Dendritic cell treated with granulocyte-macrophage colony-stimulating factor and Interleukin-4, amounts not matched to agents 40 ng/mL and 50 ng/mL, for 4 days (primary cell): ENCODE data around the gene CHN1.
A peak's percentile ranks its signal among the peaks of the same experiment; 100 is the strongest.

ENCODE experiments used
- H3K27ac Mint-ChIP-seq: one replicate; pipeline ENCODE4 v1.8.0; 2022; ENCODE audit warnings: mild to moderate bottlenecking, mixed read lengths
- H3K27me3 Mint-ChIP-seq: one replicate; pipeline ENCODE4 v1.8.0; 2022; ENCODE audit warnings: mild to moderate bottlenecking, mixed read lengths
- H3K36me3 Mint-ChIP-seq: one replicate; pipeline ENCODE4 v1.8.0; 2022; ENCODE audit warnings: low read depth, mixed read lengths
- H3K4me1 Mint-ChIP-seq: one replicate; pipeline ENCODE4 v1.8.0; 2022; ENCODE audit warnings: low read depth, mixed read lengths
- H3K4me3 Mint-ChIP-seq: one replicate; pipeline ENCODE4 v1.8.0; 2022; ENCODE audit warnings: mild to moderate bottlenecking, moderate library complexity, mixed read lengths
- H3K9me3 Mint-ChIP-seq: one replicate; pipeline ENCODE4 v1.8.0; 2022; ENCODE audit warnings: mixed read lengths
- intact Hi-C: fragments of 100-400 bp; cut with micrococcal nuclease; formaldehyde crosslinking; loops from one replicate; pipeline ENCODE4 v1.15.0; 2022

CHN1 gene, protein sequence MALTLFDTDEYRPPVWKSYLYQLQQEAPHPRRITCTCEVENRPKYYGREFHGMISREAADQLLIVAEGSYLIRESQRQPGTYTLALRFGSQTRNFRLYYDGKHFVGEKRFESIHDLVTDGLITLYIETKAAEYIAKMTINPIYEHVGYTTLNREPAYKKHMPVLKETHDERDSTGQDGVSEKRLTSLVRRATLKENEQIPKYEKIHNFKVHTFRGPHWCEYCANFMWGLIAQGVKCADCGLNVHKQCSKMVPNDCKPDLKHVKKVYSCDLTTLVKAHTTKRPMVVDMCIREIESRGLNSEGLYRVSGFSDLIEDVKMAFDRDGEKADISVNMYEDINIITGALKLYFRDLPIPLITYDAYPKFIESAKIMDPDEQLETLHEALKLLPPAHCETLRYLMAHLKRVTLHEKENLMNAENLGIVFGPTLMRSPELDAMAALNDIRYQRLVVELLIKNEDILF

DNA sequence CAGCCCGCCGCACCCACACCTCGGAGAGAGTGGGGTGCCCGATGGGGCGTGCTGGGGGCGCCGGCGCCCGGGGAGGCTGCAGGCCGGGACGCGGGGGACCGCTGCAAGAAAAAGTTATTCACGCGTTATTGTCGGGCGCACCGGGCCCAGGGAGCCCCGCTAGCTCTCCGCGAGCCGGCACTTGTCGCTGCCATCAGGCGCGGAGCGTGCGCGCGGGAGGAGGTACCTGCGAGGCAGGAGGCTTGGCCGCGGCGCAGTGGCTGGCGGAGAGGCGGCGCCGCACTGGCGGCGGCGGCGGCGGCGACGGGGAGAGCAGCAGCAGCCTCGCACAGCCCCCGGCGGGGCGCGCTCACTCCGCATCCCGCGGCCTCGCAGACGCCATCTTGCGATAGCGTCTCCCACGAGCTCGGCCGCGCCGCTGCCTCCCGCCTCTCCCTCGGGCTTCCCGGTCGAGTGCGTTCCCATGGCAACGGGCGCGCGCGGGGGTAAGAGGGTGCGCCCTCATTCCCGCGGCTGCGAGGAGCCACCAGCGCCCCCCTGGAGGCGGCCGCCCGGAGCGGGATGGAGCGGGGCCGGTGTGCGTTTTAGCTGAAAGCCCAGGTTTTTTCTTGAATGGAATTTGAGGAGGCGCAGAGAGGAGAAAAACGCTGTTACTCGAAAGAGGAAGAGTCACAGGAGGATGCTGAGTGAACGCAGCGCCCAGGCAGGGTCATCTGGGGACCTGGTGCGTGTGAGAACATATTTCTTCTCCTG is at the start of gene CHN1:
Gene CHN1 (minus strand): TSS at position 402 of the 753 bp plus-strand sequence. CDS start 469 bp downstream, outside the sequence.
- Mint-ChIP-seq H3K27ac (no peak within 1 kb of the TSS), H3K4me3 (peak within 1 kb of the TSS; percentile 60), H3K9me3 (no peaks in the 10 kb centered on the region), H3K36me3 (no peaks in the 10 kb centered on the region), H3K27me3 (peaks cover 72% of the 10 kb centered on the region), H3K4me1 (no peaks in the 10 kb centered on the region)
- intact Hi-C loops = no loop called here

DNA sequence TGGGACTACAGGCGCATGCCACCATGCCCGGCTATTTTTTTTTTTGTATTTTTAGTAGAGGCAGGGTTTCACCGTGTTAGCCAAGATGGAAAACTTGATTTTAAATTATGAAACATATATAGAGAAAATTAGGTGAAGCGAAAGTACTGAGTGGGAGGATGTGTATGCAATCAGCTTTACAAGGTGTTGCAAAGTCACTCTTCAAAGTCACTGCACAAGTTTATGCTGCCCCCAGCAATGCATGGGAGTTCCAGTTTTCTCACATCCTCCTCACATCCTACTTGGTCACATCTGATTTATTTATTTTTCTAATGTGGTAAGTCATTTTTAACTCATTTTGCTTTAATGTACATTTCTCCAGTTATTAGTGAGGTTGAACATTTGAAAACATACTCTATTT is 49.2 kb upstream of the CHN1 start:
- intact Hi-C loops = no loop called here
- Mint-ChIP-seq H3K27ac (no peak overlapping the region), H3K4me1 (peaks cover 2% of the 10 kb centered on the region), H3K36me3 (peaks cover 16% of the 10 kb centered on the region), H3K4me3 (no peak overlapping the region), H3K9me3 (no peaks in the 10 kb centered on the region), H3K27me3 (no peaks in the 10 kb centered on the region)

DNA sequence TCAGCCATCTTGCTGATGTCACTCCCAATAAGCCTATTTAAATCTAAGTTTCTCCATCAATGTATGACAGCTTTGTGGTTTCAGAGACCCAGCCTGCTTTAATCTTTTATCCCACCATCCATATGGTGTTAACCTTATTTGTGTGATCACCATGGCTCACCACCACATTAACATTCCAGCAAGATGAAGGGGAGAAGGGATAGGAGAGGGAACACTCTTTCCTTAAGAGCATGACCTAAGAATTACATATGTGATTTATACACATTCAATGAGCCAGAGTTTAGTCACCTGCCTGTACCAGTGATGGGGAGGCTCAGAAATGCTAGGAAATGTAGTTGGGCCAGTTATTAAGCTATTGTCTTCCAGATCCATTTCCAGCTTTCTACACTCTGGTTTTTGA is 44.5 kb upstream of the CHN1 start:
- Mint-ChIP-seq H3K9me3 (no peaks in the 10 kb centered on the region), H3K4me1 (peaks cover 15% of the 10 kb centered on the region), H3K27ac (no peak overlapping the region), H3K36me3 (peaks cover 11% of the 10 kb centered on the region), H3K4me3 (no peak overlapping the region), H3K27me3 (no peaks in the 10 kb centered on the region)
- intact Hi-C loops = no loop called here

DNA sequence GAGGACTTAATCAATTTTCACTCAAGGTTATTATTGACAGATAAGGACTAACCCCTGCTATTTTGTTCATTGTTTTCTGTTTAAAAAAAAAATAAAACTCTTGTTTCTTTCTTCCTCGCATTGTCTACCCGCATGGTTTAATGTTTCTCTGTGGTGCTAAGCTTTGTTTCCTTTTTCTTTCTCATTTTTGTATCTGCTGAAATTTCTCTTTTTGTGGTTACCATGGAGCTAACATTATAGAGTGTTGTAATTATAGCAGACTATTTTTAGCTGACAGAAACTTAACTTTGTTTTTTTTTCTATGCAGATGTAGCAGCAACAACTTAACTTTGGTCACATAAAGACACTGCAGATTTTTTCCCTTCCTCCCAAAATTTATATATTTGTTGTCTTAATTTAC is 43.1 kb upstream of the CHN1 start:
- no peaks in the 10 kb centered on the region for H3K9me3 Mint-ChIP-seq
- H3K36me3 Mint-ChIP-seq = peaks cover 11% of the 10 kb centered on the region
- no peak overlapping the region for H3K27ac Mint-ChIP-seq
- intact Hi-C loops = no loop called here
- peaks cover 15% of the 10 kb centered on the region for H3K4me1 Mint-ChIP-seq
- no peak overlapping the region for H3K4me3 Mint-ChIP-seq
- H3K27me3 Mint-ChIP-seq = no peaks in the 10 kb centered on the region

DNA sequence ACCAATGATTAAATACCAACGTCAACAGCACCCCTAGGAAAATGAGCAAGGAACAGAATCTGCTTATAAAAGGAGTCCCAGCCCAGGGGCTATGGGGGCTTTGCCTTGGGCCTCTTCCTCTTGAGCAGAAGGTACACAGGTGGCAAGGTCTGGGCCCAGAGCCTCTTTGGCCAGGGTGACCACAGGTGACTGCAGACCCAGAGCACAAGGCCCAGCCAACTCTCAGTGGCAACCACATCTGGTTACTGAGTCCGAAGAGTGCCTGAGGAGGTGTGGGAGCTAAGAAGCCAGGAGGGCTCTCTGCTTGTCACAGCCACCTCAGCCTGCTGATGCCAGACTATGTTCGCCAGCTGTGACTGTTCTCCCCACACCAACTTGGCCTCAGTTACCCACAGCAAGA is 34.3 kb upstream of the CHN1 start:
- H3K36me3 Mint-ChIP-seq = no peaks in the 10 kb centered on the region
- intact Hi-C loops = no loop called here
- H3K9me3 Mint-ChIP-seq = peaks cover 8% of the 10 kb centered on the region
- peaks cover 21% of the 10 kb centered on the region for H3K4me1 Mint-ChIP-seq
- no peak overlapping the region for H3K27ac Mint-ChIP-seq
- no peaks in the 10 kb centered on the region for H3K27me3 Mint-ChIP-seq
- H3K4me3 Mint-ChIP-seq = no peak overlapping the region

GRCh38 chr2:175039031-175039430 is 33.9 kb upstream of the CHN1 start:
- Mint-ChIP-seq H3K4me1 (peaks cover 24% of the 10 kb centered on the region), H3K9me3 (peaks cover 8% of the 10 kb centered on the region), H3K4me3 (no peak overlapping the region), H3K27me3 (no peaks in the 10 kb centered on the region), H3K36me3 (no peaks in the 10 kb centered on the region), H3K27ac (no peak overlapping the region)
- intact Hi-C loops = no loop called here

GRCh38 chr2:175037941-175038340 is 32.8 kb upstream of the CHN1 start:
- H3K4me3 Mint-ChIP-seq = no peak overlapping the region
- intact Hi-C loops = no loop called here
- H3K9me3 Mint-ChIP-seq = peaks cover 8% of the 10 kb centered on the region
- H3K36me3 Mint-ChIP-seq = no peaks in the 10 kb centered on the region
- H3K27me3 Mint-ChIP-seq = no peaks in the 10 kb centered on the region
- peaks cover 27% of the 10 kb centered on the region for H3K4me1 Mint-ChIP-seq
- H3K27ac Mint-ChIP-seq = no peak overlapping the region

- no peak overlapping the region for H3K27ac Mint-ChIP-seq
- H3K4me3 Mint-ChIP-seq = no peak overlapping the region
- H3K4me1 Mint-ChIP-seq = peaks cover 28% of the 10 kb centered on the region
- peaks cover 8% of the 10 kb centered on the region for H3K9me3 Mint-ChIP-seq
- intact Hi-C loops = no loop called here
- H3K36me3 Mint-ChIP-seq = no peaks in the 10 kb centered on the region
- H3K27me3 Mint-ChIP-seq = no peaks in the 10 kb centered on the region
Measured at GRCh38 chr2:175036582-175037018, 31.4 kb upstream of the CHN1 start.

DNA sequence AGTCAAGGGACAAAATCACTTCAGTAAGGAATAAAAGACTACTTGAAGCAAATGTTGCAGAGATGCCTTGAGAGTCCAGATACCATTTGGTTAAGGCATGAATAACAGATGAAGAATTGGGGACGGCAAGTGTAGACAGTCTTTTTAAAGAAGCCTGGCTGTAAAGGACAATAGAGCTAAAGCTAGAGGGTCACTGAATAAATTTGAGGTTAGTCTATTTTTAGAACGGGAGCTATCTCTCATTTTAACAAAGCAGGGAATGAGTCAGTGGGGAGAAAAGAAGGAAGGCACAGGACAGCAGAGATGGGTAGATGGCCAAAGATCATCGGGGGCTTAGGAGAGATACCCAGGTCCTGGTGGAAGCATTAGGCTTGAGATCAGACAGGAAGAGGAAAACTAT is 30.6 kb upstream of the CHN1 start:
- intact Hi-C loops = no loop called here
- no peaks in the 10 kb centered on the region for H3K27me3 Mint-ChIP-seq
- H3K36me3 Mint-ChIP-seq = no peaks in the 10 kb centered on the region
- no peak overlapping the region for H3K27ac Mint-ChIP-seq
- peaks cover 8% of the 10 kb centered on the region for H3K9me3 Mint-ChIP-seq
- H3K4me1 Mint-ChIP-seq = peaks cover 33% of the 10 kb centered on the region
- no peak overlapping the region for H3K4me3 Mint-ChIP-seq

GRCh38 chr2:175034716-175035115 is 29.5 kb upstream of the CHN1 start:
- intact Hi-C loops = no loop called here
- H3K27ac Mint-ChIP-seq = no peak overlapping the region
- peaks cover 37% of the 10 kb centered on the region for H3K4me1 Mint-ChIP-seq
- no peaks in the 10 kb centered on the region for H3K27me3 Mint-ChIP-seq
- H3K4me3 Mint-ChIP-seq = no peak overlapping the region
- H3K9me3 Mint-ChIP-seq = no peaks in the 10 kb centered on the region
- H3K36me3 Mint-ChIP-seq = no peaks in the 10 kb centered on the region

GRCh38 chr2:175030380-175031271 is 25.4 kb upstream of the CHN1 start:
- Mint-ChIP-seq H3K4me3 (no peak overlapping the region), H3K27me3 (peaks cover 2% of the 10 kb centered on the region), H3K36me3 (no peaks in the 10 kb centered on the region), H3K27ac (no peak overlapping the region), H3K4me1 (peaks cover 26% of the 10 kb centered on the region), H3K9me3 (no peaks in the 10 kb centered on the region)
- intact Hi-C loops = no loop called here

DNA sequence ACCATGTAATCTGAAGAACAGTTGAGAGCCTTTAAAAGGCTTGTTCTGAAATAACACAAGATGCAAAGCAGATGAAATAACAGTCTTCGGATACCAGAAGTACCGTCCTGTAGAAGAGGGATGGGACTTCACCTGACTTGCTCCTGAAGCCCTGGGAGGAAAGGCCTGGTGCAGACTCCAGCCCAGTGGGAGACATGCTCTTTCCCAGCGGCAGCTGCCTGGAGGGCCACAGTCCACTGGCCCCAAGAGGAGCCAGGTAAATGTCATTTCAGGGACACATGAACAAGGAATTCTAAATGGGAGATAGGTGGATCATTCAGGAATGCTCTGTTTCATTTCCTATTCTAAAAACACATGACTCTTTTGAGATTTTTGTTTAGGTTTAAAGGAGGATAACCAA is 22.6 kb upstream of the CHN1 start:
- H3K4me3 Mint-ChIP-seq = no peak overlapping the region
- no peak overlapping the region for H3K27ac Mint-ChIP-seq
- intact Hi-C loops = no loop called here
- no peaks in the 10 kb centered on the region for H3K36me3 Mint-ChIP-seq
- H3K9me3 Mint-ChIP-seq = no peaks in the 10 kb centered on the region
- H3K27me3 Mint-ChIP-seq = peaks cover 2% of the 10 kb centered on the region
- peaks cover 14% of the 10 kb centered on the region for H3K4me1 Mint-ChIP-seq

DNA sequence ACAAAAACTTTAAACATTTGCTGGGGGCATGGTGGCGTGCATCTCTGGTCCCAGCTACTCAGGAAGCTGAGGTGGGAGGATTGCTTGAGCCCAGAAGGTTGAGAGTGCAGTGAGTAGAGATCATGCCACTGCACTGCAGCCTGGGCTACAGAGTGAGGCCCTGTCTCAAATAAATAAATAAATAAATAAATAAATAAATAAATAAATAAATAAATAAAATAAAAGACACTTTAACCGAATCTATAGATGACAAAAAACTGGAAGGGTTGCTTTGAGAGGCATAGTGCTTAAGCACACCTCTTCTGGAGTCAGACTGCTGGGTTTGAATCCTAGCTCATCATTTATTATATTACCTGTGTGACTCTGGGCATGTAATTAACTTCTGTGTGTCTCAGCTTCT is 21.2 kb upstream of the CHN1 start:
- Mint-ChIP-seq H3K27me3 (peaks cover 2% of the 10 kb centered on the region), H3K4me3 (no peak overlapping the region), H3K36me3 (no peaks in the 10 kb centered on the region), H3K9me3 (no peaks in the 10 kb centered on the region), H3K4me1 (peaks cover 14% of the 10 kb centered on the region), H3K27ac (no peak overlapping the region)
- intact Hi-C loops = no loop called here

- H3K4me3 Mint-ChIP-seq = no peak overlapping the region
- H3K27me3 Mint-ChIP-seq = peaks cover 7% of the 10 kb centered on the region
- intact Hi-C loops = no loop called here
- H3K4me1 Mint-ChIP-seq = peaks cover 11% of the 10 kb centered on the region
- H3K27ac Mint-ChIP-seq = no peak overlapping the region
- H3K36me3 Mint-ChIP-seq = no peaks in the 10 kb centered on the region
- no peaks in the 10 kb centered on the region for H3K9me3 Mint-ChIP-seq
Measured at GRCh38 chr2:175025946-175026345, 20.8 kb upstream of the CHN1 start.
